Osteocyte (in vitro differentiated cells): ENCODE data around the gene XPC. TPM values are rescaled to one million over a fixed set of nuclear protein-coding genes. Genes with fewer than 3 reads are reported as not detected.

Experiments used
- DNase-seq: peaks from one replicate; pipeline ENCODE4 v3.0.0; 2021; ENCODE audit warnings: mixed read lengths; ENCODE audit not compliant: unreplicated experiment; ENCODE audit errors: extremely low spot score
- H3K27ac Mint-ChIP-seq: one replicate; pipeline ENCODE4 v1.8.0; 2021; ENCODE audit warnings: mild to moderate bottlenecking, mixed read lengths; ENCODE audit not compliant: unreplicated experiment
- H3K27me3 Mint-ChIP-seq: one replicate; pipeline ENCODE4 v1.8.0; 2021; ENCODE audit warnings: mixed read lengths; ENCODE audit not compliant: unreplicated experiment
- H3K36me3 Mint-ChIP-seq: one replicate; pipeline ENCODE4 v1.8.0; 2021; ENCODE audit warnings: mixed read lengths; ENCODE audit not compliant: unreplicated experiment
- H3K4me1 Mint-ChIP-seq: one replicate; pipeline ENCODE4 v1.8.0; 2021; ENCODE audit warnings: mixed read lengths; ENCODE audit not compliant: unreplicated experiment
- H3K4me3 Mint-ChIP-seq: one replicate; pipeline ENCODE4 v1.8.0; 2021; ENCODE audit warnings: mild to moderate bottlenecking, moderate library complexity, mixed read lengths; ENCODE audit not compliant: unreplicated experiment
- H3K9me3 Mint-ChIP-seq: one replicate; pipeline ENCODE4 v1.8.0; 2021; ENCODE audit warnings: mixed read lengths; ENCODE audit not compliant: unreplicated experiment
- CTCF ChIP-seq: fragments of 200-600 bp; sonication (generic); IDR thresholded peaks from 2 replicates; pipeline ENCODE4 v1.5.0; 2021; ENCODE audit warnings: antibody characterized with exemption, mild to moderate bottlenecking, moderate library complexity
- total RNA-seq: library from RNA; stranded (reverse); gene quantifications from 2 replicates; pipeline ENCODE4 v1.2.1, GENCODE V29; 2021

Gene XPC
- total RNA-seq, 1 donor from 2014 or later = 39.4 TPM

DNA sequence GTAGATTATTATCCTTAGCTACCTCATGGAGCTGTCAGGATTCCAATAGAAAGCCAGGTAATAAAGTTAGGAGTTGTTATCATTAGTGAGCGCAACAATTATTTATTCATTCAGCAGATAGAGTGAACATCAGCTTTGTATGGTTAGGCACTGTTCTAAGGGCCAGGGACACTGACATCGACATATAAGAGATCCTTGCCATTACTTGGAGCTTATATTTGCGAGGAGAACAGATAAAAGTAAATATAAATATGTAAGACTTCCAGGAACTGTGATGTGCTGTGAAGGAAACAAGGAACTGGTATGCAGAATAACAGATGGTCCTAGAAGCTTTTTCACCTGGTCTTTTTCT lies 689 bp upstream of the XPC start:
- Mint-ChIP-seq H3K27me3 (no peaks in the 10 kb centered on the region), H3K27ac (peak overlapping the region; percentile 99)
- no peak for TF ChIP-seq CTCF

DNA sequence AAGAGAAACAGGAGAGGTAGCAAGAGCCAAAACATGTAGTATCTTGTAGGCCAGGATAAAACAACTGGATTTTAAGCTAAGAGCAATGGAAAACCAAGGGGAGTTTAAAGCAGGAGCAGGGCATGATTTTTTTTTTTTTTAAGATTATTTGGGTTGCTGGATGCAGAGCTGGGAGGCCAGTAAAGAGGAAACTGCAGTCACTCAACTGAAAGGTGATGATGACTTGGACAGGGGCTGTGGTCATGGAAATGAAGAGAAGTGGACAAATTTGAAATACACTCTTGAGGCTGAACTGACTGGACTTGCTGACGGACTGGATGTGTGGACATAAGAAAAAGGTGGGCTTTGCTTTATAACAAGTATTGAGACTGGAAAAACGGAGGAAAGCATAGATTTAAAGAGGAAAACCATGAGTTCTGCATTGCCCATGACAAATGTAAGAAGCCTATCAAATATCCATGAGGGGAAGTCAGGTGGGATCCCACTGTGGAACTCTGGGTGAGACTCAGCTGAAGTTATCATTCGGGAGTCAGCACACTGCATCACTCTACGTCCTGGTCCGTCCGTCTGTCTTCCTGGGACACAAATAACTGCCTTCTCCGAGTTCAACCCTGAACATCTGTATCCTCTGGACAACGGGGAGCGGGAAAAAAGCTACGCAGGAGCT lies 688 bp downstream of the XPC start:
- no peak for DNase-seq
- Mint-ChIP-seq H3K36me3 (peaks cover 9% of the 10 kb centered on the region), H3K27ac (peak overlapping the region; percentile 99), H3K27me3 (no peaks in the 10 kb centered on the region), H3K9me3 (no peaks in the 10 kb centered on the region), H3K4me1 (peaks cover 50% of the 10 kb centered on the region), H3K4me3 (peak overlapping the region; percentile 99)
- TF ChIP-seq CTCF = no peak

More for the DNA sequence above, 689 bp upstream of the XPC start:
- peak overlapping the region; percentile 99 for H3K4me3 Mint-ChIP-seq
- no peak for DNase-seq
- peaks cover 14% of the 10 kb centered on the region for H3K36me3 Mint-ChIP-seq
- H3K9me3 Mint-ChIP-seq = no peaks in the 10 kb centered on the region
- peaks cover 50% of the 10 kb centered on the region for H3K4me1 Mint-ChIP-seq

GRCh38 chr3:14175383-14176037 lies 2.9 kb downstream of the XPC start:
- Mint-ChIP-seq H3K4me3 (no peak overlapping the region), H3K4me1 (peaks cover 53% of the 10 kb centered on the region), H3K27me3 (no peaks in the 10 kb centered on the region), H3K9me3 (no peaks in the 10 kb centered on the region), H3K36me3 (peaks cover 13% of the 10 kb centered on the region), H3K27ac (no peak overlapping the region)
- TF ChIP-seq CTCF = no peak
- no peak for DNase-seq

DNA sequence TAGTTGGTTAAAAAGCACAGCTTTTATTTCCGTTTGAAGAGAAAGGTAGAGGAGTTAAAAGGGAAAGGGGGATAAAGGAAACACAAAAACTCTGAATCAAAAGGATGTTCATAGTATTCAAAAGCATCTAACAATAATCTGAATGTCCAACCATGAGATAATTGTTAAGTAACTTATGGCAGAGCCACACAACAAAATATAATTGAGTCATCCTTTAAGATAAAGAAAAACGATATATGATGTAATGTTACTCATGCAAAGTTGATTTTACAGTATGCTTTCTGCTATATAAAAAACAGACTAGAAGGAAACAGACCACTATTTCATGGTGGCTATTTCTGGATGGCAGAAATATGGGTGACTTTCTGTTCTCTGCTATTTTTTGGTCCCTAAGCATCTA lies 3.9 kb downstream of the XPC start:
- no peak overlapping the region for H3K4me3 Mint-ChIP-seq
- no peak for DNase-seq
- H3K27me3 Mint-ChIP-seq = no peaks in the 10 kb centered on the region
- no peaks in the 10 kb centered on the region for H3K9me3 Mint-ChIP-seq
- H3K4me1 Mint-ChIP-seq = peaks cover 52% of the 10 kb centered on the region
- H3K27ac Mint-ChIP-seq = no peak overlapping the region
- peaks cover 20% of the 10 kb centered on the region for H3K36me3 Mint-ChIP-seq
- TF ChIP-seq CTCF = no peak

GRCh38 chr3:14172496-14172895 lies 5.9 kb downstream of the XPC start:
- no peaks in the 10 kb centered on the region for H3K9me3 Mint-ChIP-seq
- H3K4me3 Mint-ChIP-seq = no peak overlapping the region
- peaks cover 38% of the 10 kb centered on the region for H3K36me3 Mint-ChIP-seq
- no peak for DNase-seq
- no peaks in the 10 kb centered on the region for H3K27me3 Mint-ChIP-seq
- TF ChIP-seq CTCF = no peak
- H3K4me1 Mint-ChIP-seq = peaks cover 39% of the 10 kb centered on the region
- no peak overlapping the region for H3K27ac Mint-ChIP-seq
